Endodermal cell (in vitro differentiated cells): ENCODE measurements around the gene UBLCP1. TPM values are rescaled to one million over a fixed set of nuclear protein-coding genes. Genes with fewer than 3 reads are reported as not detected.

Experiments
- DNase-seq: peaks from one replicate; pipeline ENCODE4 v3.0.0-alpha.2; 2017
- H3K27ac ChIP-seq: 2 replicates; pipeline ENCODE4 v1.5.1; 2013; ENCODE audit warnings: mild to moderate bottlenecking, low read depth, low read length, moderate library complexity
- H3K27me3 ChIP-seq: 2 replicates; pipeline ENCODE4 v1.6.1; 2013; ENCODE audit warnings: mild to moderate bottlenecking, low read length, moderate library complexity; ENCODE audit not compliant: insufficient read depth, control insufficient read depth, poor library complexity, severe bottlenecking
- H3K36me3 ChIP-seq: 2 replicates; pipeline ENCODE4 v1.7.0; 2013; ENCODE audit warnings: mild to moderate bottlenecking, low read length, moderate library complexity; ENCODE audit not compliant: control insufficient read depth, insufficient read depth
- H3K4me1 ChIP-seq: one replicate; pipeline ENCODE4 v1.7.0; 2013; ENCODE audit warnings: low read length; ENCODE audit not compliant: control insufficient read depth, insufficient read depth
- H3K4me3 ChIP-seq: 2 replicates; pipeline ENCODE4 v1.5.1; 2013; ENCODE audit warnings: mild to moderate bottlenecking, low read length, moderate library complexity
- H3K9ac ChIP-seq: 2 replicates; pipeline ENCODE4 v1.6.1; 2013; ENCODE audit warnings: mild to moderate bottlenecking, low read length, moderate library complexity; ENCODE audit not compliant: poor library complexity, severe bottlenecking; ENCODE audit errors: extremely low read depth
- H3K9me3 ChIP-seq: 2 replicates; pipeline ENCODE4 v1.6.1; 2013; ENCODE audit warnings: mild to moderate bottlenecking, low read length, moderate library complexity; ENCODE audit not compliant: control insufficient read depth
- H3K27ac Mint-ChIP-seq: 2 replicates; pipeline ENCODE4 v1.8.0; 2020; ENCODE audit warnings: mixed read lengths
- H3K27me3 Mint-ChIP-seq: 2 replicates; pipeline ENCODE4 v1.8.0; 2021; ENCODE audit warnings: mild to moderate bottlenecking, mixed read lengths; ENCODE audit not compliant: insufficient read depth
- H3K36me3 Mint-ChIP-seq: 2 replicates; pipeline ENCODE4 v1.8.0; 2020; ENCODE audit warnings: low read depth, mixed read lengths
- H3K4me1 Mint-ChIP-seq: 2 replicates; pipeline ENCODE4 v1.8.0; 2020; ENCODE audit warnings: mixed read lengths
- H3K4me3 Mint-ChIP-seq: 2 replicates; pipeline ENCODE4 v1.8.0; 2020; ENCODE audit warnings: mild to moderate bottlenecking, moderate library complexity, mixed read lengths
- H3K9me3 Mint-ChIP-seq: 2 replicates; pipeline ENCODE4 v1.8.0; 2020; ENCODE audit warnings: mild to moderate bottlenecking, mixed read lengths
- WGBS, 2 experiments: methylation state at CpG; one replicate each; pipeline versions ENCODE4 v1.1.5 to v1.1.7; 2013; ENCODE audit warnings: missing lambda C conversion rate in 2 of 2, mixed read lengths in 1 of 2; ENCODE audit not compliant: insufficient coverage in 1 of 2, insufficient read length in 1 of 2; 5-methylcytosine and 5-hydroxymethylcytosine counted together
- total RNA-seq, 2 donors: library from RNA; stranded (reverse); fragmentation: NEBNext Ultra II Directional in 1 of 2; extraction: Animal tissue kit (Norgen Biotek cat#: 25700) in 1 of 2; gene quantifications; 2 replicates in 1 of 2; 3 replicates in 1 of 2; pipeline ENCODE4 v1.2.1, GENCODE V29; 2021
- TF ChIP-seq, protein P1 (sequence below): fragments of 200-600 bp; sonication (generic); conservative IDR thresholded peaks from 2 replicates; pipeline ENCODE4 v1.5.0; 2021; ENCODE audit warnings: antibody characterized with exemption, mild to moderate bottlenecking

Gene UBLCP1
- total RNA-seq, 2 donors from 2014 or later, result 38.0 to 44.4 TPM

DNA sequence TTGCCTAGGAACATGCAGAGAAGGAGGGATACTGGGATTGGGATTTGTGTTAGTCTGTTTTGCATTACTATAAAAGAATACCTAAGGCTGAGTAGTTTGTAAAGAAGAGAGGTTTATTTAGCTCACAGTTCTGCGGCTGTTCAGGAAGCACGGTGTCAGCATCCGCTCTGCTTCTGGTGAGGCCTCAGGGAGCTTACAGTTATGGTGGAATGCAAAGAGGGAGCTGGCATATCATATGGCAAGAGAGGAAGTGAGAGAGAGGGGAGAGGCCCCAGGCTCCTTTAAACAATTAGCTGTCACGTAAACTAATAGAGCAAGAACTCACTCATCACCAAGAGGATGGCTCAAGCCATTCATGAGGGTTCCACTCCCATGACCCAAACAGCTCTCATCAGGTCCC lies 40.2 kb downstream of the UBLCP1 start:
- TF ChIP-seq, protein P1, sequence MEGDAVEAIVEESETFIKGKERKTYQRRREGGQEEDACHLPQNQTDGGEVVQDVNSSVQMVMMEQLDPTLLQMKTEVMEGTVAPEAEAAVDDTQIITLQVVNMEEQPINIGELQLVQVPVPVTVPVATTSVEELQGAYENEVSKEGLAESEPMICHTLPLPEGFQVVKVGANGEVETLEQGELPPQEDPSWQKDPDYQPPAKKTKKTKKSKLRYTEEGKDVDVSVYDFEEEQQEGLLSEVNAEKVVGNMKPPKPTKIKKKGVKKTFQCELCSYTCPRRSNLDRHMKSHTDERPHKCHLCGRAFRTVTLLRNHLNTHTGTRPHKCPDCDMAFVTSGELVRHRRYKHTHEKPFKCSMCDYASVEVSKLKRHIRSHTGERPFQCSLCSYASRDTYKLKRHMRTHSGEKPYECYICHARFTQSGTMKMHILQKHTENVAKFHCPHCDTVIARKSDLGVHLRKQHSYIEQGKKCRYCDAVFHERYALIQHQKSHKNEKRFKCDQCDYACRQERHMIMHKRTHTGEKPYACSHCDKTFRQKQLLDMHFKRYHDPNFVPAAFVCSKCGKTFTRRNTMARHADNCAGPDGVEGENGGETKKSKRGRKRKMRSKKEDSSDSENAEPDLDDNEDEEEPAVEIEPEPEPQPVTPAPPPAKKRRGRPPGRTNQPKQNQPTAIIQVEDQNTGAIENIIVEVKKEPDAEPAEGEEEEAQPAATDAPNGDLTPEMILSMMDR, result no peak
- no peak overlapping the region for H3K4me3 ChIP-seq
- Mint-ChIP-seq H3K36me3 (no peaks in the 10 kb centered on the region), H3K9me3 (peaks cover 35% of the 10 kb centered on the region), H3K27me3 (peaks cover 15% of the 10 kb centered on the region), H3K4me1 (no peaks in the 10 kb centered on the region), H3K4me3 (no peak overlapping the region), H3K27ac (no peak overlapping the region)
- H3K27ac ChIP-seq, result no peak overlapping the region
- H3K4me1 ChIP-seq, result no peaks in the 10 kb centered on the region
- H3K9me3 ChIP-seq, result peaks cover 27% of the 10 kb centered on the region
- H3K27me3 ChIP-seq, result peaks cover 7% of the 10 kb centered on the region
- DNase-seq, result no peak
- 92 to 95% methylated on average over 3 to 4 of the region's 4 CpGs for WGBS, 2 experiments
- no peaks in the 10 kb centered on the region for H3K36me3 ChIP-seq
- H3K9ac ChIP-seq, result no peak overlapping the region

GRCh38 chr5:159304961-159305595 lies 42.0 kb downstream of the UBLCP1 start:
- Histone ChIP-seq H3K4me1 (no peaks in the 10 kb centered on the region), H3K27me3 (peaks cover 25% of the 10 kb centered on the region), H3K9ac (no peak overlapping the region), H3K9me3 (peaks cover 27% of the 10 kb centered on the region), H3K27ac (no peak overlapping the region), H3K36me3 (no peaks in the 10 kb centered on the region), H3K4me3 (no peak overlapping the region)
- H3K4me3 Mint-ChIP-seq, result no peak overlapping the region
- H3K27ac Mint-ChIP-seq, result no peak overlapping the region
- DNase-seq, result no peak
- 94 to 96% methylated on average over 4 to 5 of the region's 5 CpGs for WGBS, 2 experiments
- H3K4me1 Mint-ChIP-seq, result peaks cover 1% of the 10 kb centered on the region
- H3K36me3 Mint-ChIP-seq, result no peaks in the 10 kb centered on the region
- TF ChIP-seq, protein P1, result no peak
- peaks cover 21% of the 10 kb centered on the region for H3K9me3 Mint-ChIP-seq
- H3K27me3 Mint-ChIP-seq, result peaks cover 27% of the 10 kb centered on the region

GRCh38 chr5:159309689-159310433 lies 46.8 kb downstream of the UBLCP1 start:
- Histone ChIP-seq H3K9ac (no peak overlapping the region), H3K4me1 (no peaks in the 10 kb centered on the region), H3K4me3 (peak overlapping the region; percentile 38), H3K27ac (no peak overlapping the region), H3K9me3 (no peaks in the 10 kb centered on the region), H3K36me3 (no peaks in the 10 kb centered on the region), H3K27me3 (peaks cover 50% of the 10 kb centered on the region)
- Mint-ChIP-seq H3K9me3 (no peaks in the 10 kb centered on the region), H3K36me3 (no peaks in the 10 kb centered on the region), H3K27me3 (peaks cover 52% of the 10 kb centered on the region), H3K27ac (no peak overlapping the region), H3K4me1 (peaks cover 7% of the 10 kb centered on the region), H3K4me3 (peak overlapping the region; percentile 46)
- TF ChIP-seq, protein P1, result no peak
- 89 to 91% methylated on average over 7 to 8 of the region's 8 CpGs for WGBS, 2 experiments
- DNase-seq, result no peak
